Ascending aorta (tissue), 2 donors: Measurements from ENCODE around the gene RALGPS1. TPM values are rescaled to one million over a fixed set of nuclear protein-coding genes. Genes with fewer than 3 reads are reported as not detected.

Source experiments
- DNase-seq, 2 donors: peaks; one replicate each; pipeline ENCODE4 v3.0.0-alpha.2; 2019; ENCODE audit warnings: low spot score in 2 of 2
- H3K27ac ChIP-seq, 2 donors: fragments of 200-600 bp; sonication (generic); one replicate each; pipeline ENCODE4 v1.5.1; 2016 to 2017; ENCODE audit warnings: mild to moderate bottlenecking in 1 of 2
- H3K27me3 ChIP-seq: fragments of 200-600 bp; sonication (generic); one replicate; pipeline ENCODE4 v1.5.1; 2017
- H3K36me3 ChIP-seq, 2 donors: fragments of 200-600 bp; sonication (generic); one replicate each; pipeline ENCODE4 v1.5.1; 2016
- H3K4me1 ChIP-seq, 2 donors: fragments of 200-600 bp; sonication (generic); one replicate each; pipeline ENCODE4 v1.5.1; 2016 to 2017; ENCODE audit warnings: mild to moderate bottlenecking in 1 of 2
- H3K4me3 ChIP-seq, 2 donors: fragments of 200-600 bp; sonication (generic); one replicate each; pipeline ENCODE4 v1.5.1; 2016 to 2017; ENCODE audit warnings: mild to moderate bottlenecking in 1 of 2
- H3K9me3 ChIP-seq, 2 donors: fragments of 200-600 bp; sonication (generic); one replicate each; pipeline ENCODE4 v1.5.1; 2016
- intact Hi-C: fragments of 100-400 bp; cut with DNase I; formaldehyde crosslinking; loops from one replicate; pipeline ENCODE4 v1.15.1; 2023
- total RNA-seq: library from RNA; depleted of rRNA; stranded (reverse); fragments of >200 nt; gene quantifications from one replicate; pipeline ENCODE4 v1.1.0, GENCODE V29; 2016
- TF ChIP-seq, protein P1 (sequence below), 3 experiments: fragments of 200-600 bp in 2 of 3; fragments of 450-650 bp in 1 of 3; sonication (generic) in 2 of 3; IDR thresholded peaks; one replicate each; pipeline ENCODE4 v1.5.1; 2016 to 2019; ENCODE audit warnings: antibody characterized with exemption in 3 of 3, mild to moderate bottlenecking in 1 of 3, moderate library complexity in 1 of 3

The RALGPS1 gene
- total RNA-seq, 1 donor from 2014 or later = 9.8 TPM

- H3K27ac ChIP-seq = no peak overlapping the region
- peaks cover 3 to 33% of the 10 kb centered on the region in 2 donors for H3K36me3 ChIP-seq
- TF ChIP-seq, protein P1, sequence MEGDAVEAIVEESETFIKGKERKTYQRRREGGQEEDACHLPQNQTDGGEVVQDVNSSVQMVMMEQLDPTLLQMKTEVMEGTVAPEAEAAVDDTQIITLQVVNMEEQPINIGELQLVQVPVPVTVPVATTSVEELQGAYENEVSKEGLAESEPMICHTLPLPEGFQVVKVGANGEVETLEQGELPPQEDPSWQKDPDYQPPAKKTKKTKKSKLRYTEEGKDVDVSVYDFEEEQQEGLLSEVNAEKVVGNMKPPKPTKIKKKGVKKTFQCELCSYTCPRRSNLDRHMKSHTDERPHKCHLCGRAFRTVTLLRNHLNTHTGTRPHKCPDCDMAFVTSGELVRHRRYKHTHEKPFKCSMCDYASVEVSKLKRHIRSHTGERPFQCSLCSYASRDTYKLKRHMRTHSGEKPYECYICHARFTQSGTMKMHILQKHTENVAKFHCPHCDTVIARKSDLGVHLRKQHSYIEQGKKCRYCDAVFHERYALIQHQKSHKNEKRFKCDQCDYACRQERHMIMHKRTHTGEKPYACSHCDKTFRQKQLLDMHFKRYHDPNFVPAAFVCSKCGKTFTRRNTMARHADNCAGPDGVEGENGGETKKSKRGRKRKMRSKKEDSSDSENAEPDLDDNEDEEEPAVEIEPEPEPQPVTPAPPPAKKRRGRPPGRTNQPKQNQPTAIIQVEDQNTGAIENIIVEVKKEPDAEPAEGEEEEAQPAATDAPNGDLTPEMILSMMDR (IDR thresholded peaks at IDR 0.05) = no peak
- intact Hi-C loops = no loop called here
- H3K27me3 ChIP-seq = no peaks in the 10 kb centered on the region
- no peaks in the 10 kb centered on the region for H3K9me3 ChIP-seq
- H3K4me1 ChIP-seq = peaks cover 3 to 8% of the 10 kb centered on the region in 2 donors
- no peak for DNase-seq
- H3K4me3 ChIP-seq = no peak overlapping the region
Observed at GRCh38 chr9:127092041-127092608, 177.5 kb downstream of the RALGPS1 start.

GRCh38 chr9:127093319-127094020 is 178.9 kb downstream of the RALGPS1 start:
- H3K27ac ChIP-seq = no peak overlapping the region
- DNase-seq = peak in 1 of 2 donors; percentile 54

DNA sequence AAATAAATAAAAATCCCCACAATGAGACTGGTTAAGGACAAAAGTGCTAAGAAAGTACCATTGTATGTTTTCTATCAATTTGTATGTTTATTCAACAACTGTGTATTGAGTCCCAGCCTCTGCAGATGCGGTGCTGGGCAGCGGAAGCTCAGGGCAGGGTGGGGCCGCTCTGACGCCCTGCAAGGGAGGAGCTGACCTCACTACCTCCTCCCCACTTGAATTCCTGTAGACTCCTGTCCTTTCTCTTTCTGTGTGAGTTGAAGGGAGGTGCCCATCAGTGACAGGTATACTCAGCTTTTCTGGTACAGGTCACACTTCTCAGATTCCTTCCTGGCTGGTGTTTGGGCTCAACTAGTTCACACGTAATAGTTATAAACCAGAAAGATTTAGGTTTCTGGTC is 180.8 kb downstream of the RALGPS1 start:
- intact Hi-C loops = no loop called here
- Histone ChIP-seq H3K36me3 (peaks cover 0 to 23% of the 10 kb centered on the region in 2 donors), H3K9me3 (no peaks in the 10 kb centered on the region), H3K27me3 (no peaks in the 10 kb centered on the region), H3K27ac (no peak overlapping the region), H3K4me3 (no peak overlapping the region), H3K4me1 (no peaks in the 10 kb centered on the region)
- TF ChIP-seq, protein P1 (IDR thresholded peaks at IDR 0.05) = no peak
- no peak for DNase-seq

More at GRCh38 chr9:127093319-127094020, 178.9 kb downstream of the RALGPS1 start:
- intact Hi-C loops = no loop called here
- TF ChIP-seq, protein P1 (IDR thresholded peaks at IDR 0.05) = no peak
- Histone ChIP-seq H3K4me1 (peaks cover 3 to 8% of the 10 kb centered on the region in 2 donors), H3K4me3 (no peak overlapping the region), H3K36me3 (peaks cover 3 to 28% of the 10 kb centered on the region in 2 donors), H3K9me3 (no peaks in the 10 kb centered on the region), H3K27me3 (no peaks in the 10 kb centered on the region)

DNA sequence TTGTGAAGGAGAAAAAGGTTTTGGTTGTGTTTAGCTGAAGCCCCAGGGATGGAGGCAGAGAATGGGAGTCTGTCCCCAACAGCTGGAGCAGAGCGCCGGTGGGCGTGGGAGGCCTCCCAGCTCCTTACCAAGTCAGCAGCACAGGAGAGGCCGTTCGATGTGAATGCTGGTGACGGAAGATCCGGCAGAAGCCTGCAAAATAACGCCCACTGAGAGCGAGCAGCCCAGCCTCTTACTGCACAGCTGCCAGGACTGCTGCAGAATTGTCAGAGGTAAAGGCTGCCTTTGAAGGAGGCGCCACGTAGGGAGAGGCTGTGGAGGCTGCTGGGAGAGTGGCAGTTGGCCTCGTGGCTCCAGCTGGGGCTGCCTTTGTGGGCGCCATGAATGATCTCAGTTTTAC is 181.6 kb downstream of the RALGPS1 start:
- no peak for DNase-seq
- no peak overlapping the region for H3K4me3 ChIP-seq
- no peaks in the 10 kb centered on the region for H3K4me1 ChIP-seq
- H3K27me3 ChIP-seq = no peaks in the 10 kb centered on the region
- TF ChIP-seq, protein P1 (IDR thresholded peaks at IDR 0.05) = no peak
- intact Hi-C loops = no loop called here
- no peak overlapping the region for H3K27ac ChIP-seq
- H3K9me3 ChIP-seq = no peaks in the 10 kb centered on the region
- peaks cover 0 to 21% of the 10 kb centered on the region in 2 donors for H3K36me3 ChIP-seq

- TF ChIP-seq, protein P1 (IDR thresholded peaks at IDR 0.05) = no peak
- Histone ChIP-seq H3K27ac (no peak overlapping the region), H3K4me1 (no peaks in the 10 kb centered on the region), H3K36me3 (peaks cover 0 to 10% of the 10 kb centered on the region in 2 donors), H3K4me3 (no peak overlapping the region), H3K27me3 (no peaks in the 10 kb centered on the region), H3K9me3 (no peaks in the 10 kb centered on the region)
- intact Hi-C loops = no loop called here
- no peak for DNase-seq
Observed at GRCh38 chr9:127097683-127098082, 183.1 kb downstream of the RALGPS1 start.
